Vagina (tissue), 2 donors: Measurements from ENCODE around the gene LYPLAL1.

Source experiments
- POLR2A ChIP-seq, 2 donors: fragments of 450-650 bp; IDR thresholded peaks; one replicate each; pipeline ENCODE4 v1.6.1; 2017; ENCODE audit warnings: antibody characterized with exemption in 2 of 2, mild to moderate bottlenecking in 2 of 2, moderate library complexity in 2 of 2
- TF ChIP-seq, protein P1 (sequence below), 3 experiments: fragments of 450-650 bp in 2 of 3; fragments of 200-600 bp in 1 of 3; sonication (generic) in 1 of 3; IDR thresholded peaks; one replicate each; pipeline ENCODE4 v1.5.1; 2017 to 2019; ENCODE audit warnings: antibody characterized with exemption in 3 of 3, mild to moderate bottlenecking in 2 of 3, moderate library complexity in 2 of 3

- no peak for TF ChIP-seq POLR2A (IDR thresholded peaks at IDR 0.05)
- TF ChIP-seq, protein P1, sequence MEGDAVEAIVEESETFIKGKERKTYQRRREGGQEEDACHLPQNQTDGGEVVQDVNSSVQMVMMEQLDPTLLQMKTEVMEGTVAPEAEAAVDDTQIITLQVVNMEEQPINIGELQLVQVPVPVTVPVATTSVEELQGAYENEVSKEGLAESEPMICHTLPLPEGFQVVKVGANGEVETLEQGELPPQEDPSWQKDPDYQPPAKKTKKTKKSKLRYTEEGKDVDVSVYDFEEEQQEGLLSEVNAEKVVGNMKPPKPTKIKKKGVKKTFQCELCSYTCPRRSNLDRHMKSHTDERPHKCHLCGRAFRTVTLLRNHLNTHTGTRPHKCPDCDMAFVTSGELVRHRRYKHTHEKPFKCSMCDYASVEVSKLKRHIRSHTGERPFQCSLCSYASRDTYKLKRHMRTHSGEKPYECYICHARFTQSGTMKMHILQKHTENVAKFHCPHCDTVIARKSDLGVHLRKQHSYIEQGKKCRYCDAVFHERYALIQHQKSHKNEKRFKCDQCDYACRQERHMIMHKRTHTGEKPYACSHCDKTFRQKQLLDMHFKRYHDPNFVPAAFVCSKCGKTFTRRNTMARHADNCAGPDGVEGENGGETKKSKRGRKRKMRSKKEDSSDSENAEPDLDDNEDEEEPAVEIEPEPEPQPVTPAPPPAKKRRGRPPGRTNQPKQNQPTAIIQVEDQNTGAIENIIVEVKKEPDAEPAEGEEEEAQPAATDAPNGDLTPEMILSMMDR (IDR thresholded peaks at IDR 0.05): no peak
These were observed 63.4 kb downstream of the LYPLAL1 start for GRCh38 chr1:219236933-219237610.
